NOMO-1 treated with DMSO at 0.1 percent for 48 hours (cell line): Measurements from ENCODE around the gene KCNMA1.

Experiments
- DNase-seq: peaks from one replicate; lab custom pipeline; 2025; ENCODE audit not compliant: unreplicated experiment; lab: John Stamatoyannopoulos, UW

KCNMA1 gene

GRCh38 chr10:77563638-77564270 lies 73.9 kb downstream of the KCNMA1 start:
- DNase-seq, result no peak

GRCh38 chr10:77562742-77563141 lies 74.9 kb downstream of the KCNMA1 start:
- DNase-seq, result peak; percentile 40

DNA sequence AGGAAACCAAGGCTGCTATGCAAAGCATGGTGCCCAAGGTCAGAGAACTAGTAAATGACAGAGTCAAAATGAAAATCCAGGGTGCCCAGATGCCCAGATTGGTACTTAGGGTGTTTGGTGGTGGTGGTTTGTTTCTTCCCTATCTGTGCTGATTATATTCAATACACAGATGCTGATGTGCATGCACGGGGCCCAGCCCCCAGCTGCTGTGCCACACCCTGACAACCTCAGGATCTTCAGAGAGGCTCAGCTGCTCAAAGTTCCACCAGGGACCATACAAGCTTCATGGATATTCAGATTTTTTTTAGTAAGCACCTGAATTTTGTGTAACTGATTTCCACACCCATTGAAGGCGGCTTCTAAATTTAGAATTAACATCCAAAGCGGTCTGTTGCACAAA lies 75.6 kb downstream of the KCNMA1 start:
- no peak for DNase-seq

GRCh38 chr10:77560471-77560870 lies 77.1 kb downstream of the KCNMA1 start:
- DNase-seq, result no peak

DNA sequence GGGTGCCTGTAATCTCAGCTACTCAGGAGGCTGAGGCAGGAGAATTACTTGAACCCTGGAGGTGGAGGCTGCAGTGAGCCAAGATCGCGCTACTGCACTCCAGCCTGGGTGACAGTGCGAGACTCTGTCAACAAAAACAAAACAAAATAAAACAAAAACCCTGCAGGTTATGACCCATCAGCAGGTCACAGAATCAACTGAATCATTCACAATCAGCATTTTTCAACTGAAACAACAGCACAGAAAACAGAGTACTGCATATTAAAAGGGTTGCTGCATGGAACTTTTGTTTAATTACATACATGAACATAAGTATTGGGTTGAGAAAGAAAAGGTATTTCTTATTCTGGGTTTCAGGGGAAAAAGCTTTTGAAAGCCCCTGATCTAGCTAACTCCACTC lies 77.6 kb downstream of the KCNMA1 start:
- DNase-seq, result no peak

- no peak for DNase-seq
Observed at GRCh38 chr10:77556990-77557601, 80.5 kb downstream of the KCNMA1 start.

DNA sequence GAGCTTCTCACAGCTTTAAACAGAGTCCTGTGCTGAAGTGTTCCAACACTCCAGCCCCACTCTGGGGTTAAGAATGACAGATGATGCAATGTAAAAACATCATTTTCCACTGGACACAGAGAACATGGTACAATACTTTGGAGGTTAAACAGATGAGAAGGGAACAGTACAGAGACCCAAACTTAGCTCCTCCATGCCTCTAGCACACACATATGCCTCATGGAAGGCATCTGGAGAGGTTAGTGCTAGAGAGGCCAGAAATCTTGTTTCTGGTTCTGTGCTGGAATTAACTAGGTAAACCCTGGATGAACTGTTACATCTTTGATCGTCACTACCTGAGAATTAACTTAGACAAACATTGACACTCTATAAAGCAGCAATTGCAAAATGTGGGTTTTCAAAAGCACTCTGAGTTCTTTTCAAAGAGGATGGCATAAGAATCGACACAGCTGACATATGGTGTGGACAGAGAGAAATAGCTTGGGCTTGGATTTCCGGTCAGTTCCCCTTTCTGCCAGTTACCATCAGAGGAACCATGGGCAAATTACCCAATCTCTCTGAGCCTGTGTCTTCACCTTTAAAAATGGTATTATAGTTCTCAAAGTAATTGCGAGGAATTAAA lies 81.9 kb downstream of the KCNMA1 start:
- peak; percentile 42 for DNase-seq

- DNase-seq, result peak; percentile 30
Observed at GRCh38 chr10:77554996-77555397, 82.6 kb downstream of the KCNMA1 start.

- DNase-seq, result no peak
Observed at GRCh38 chr10:77553966-77554365, 83.6 kb downstream of the KCNMA1 start.

- no peak for DNase-seq
Observed at GRCh38 chr10:77553311-77553710, 84.3 kb downstream of the KCNMA1 start.

DNA sequence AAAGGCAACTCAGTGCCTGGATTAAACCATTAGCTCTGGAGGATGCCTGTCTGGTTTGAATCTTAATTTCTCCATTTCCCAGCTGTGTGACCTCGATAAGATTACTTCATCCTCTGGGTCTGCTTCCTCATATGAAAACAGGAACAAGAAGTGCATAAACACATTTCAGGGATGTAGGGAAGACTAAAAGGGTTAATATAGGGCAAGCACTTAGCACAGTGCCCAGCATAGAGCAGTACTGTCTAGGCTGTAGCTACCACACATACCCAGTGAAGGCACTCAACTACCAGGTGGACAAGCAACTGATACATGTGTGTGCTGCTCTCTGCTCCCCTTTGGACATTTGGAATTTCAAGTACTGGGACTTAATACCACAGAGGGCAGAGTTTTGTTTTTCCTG lies 85.4 kb downstream of the KCNMA1 start:
- DNase-seq, result peak; percentile 21

- DNase-seq, result no peak
Observed at GRCh38 chr10:77550378-77550777, 87.2 kb downstream of the KCNMA1 start.

DNA sequence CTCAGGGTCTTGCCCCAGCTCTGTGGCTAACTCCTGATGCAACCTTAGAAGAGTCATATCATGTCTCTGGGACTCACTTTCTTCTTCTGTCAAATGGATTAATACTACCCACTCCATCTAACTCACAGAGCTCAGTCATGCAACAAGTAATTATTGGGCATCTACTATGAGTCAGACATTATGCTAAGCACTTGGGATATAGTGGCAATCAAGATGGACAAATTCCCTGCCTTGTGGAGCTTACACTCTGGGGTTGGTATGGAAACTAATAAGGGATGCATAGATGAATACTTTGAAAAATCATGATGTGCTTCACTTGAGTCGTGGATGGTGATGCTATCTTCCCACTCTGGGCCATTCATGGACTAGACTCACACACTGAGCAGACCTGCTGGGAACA lies 88.9 kb downstream of the KCNMA1 start:
- no peak for DNase-seq

DNA sequence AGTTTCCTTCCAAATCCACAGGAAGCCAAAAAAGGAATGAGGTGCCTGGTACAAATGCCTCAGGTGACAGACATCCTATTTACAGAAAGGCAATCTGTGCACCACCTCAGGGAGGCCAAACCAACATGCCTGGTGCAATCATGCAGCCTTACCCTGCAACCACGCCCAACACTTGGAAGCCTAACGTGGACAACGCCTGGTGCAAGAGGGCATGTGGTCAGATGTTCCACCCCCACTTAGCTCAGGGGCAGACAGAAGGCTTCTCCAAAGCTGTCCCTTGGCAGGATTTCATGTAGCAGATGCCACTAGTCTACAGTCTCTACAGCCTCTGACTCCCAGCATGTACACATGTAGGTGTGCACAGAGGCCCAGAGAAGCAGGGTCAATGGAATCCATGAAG lies 89.5 kb downstream of the KCNMA1 start:
- no peak for DNase-seq

GRCh38 chr10:77547307-77548050 lies 90.1 kb downstream of the KCNMA1 start:
- DNase-seq, result no peak

- DNase-seq, result no peak
Observed at GRCh38 chr10:77546042-77546441, 91.6 kb downstream of the KCNMA1 start.

- DNase-seq, result no peak
Observed at GRCh38 chr10:77545585-77545984, 92.0 kb downstream of the KCNMA1 start.

DNA sequence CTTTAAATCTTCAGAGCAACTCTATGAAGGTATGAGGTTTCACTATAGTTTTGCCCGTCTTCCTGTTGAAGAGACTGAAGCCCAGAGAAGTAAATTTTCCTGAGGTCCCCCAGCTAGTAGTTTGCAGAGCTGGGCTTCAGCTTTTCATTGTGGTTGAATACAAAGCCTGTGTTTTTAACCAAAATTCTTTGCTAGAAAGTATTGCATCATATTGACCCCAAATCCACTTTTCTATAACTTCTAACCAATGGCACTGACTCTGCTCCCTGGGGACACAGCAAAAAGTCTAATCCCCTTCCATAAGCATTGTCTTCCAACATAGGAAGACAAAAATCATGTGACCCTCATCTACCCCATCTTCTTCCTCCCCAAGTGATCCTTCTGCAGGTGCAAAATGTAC lies 93.0 kb downstream of the KCNMA1 start:
- no peak for DNase-seq

DNA sequence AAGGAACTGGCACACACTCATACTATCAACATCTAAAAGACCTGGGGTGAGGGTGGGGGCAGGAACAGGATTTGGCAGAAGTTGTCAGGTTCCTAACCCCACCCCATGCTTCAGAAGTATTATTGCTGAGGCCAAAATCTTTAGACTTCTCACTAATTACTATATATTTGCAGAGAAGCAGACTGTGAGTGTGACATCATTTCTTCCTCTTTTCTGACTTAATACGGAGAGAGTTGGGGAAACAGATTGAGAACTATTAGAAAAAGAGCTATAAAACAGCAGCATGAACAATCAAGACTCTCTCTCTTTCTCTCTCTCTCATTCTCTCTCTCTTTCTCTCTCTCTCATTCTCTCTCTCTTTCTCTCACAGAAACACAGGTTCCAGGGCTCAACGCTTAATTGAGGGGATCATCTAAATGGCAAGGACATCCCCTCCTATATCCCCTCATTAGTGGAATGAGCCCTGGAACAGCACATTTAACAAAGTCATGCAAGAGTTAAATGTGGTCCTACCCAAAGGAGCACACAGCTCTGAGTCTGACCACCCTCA lies 94.8 kb downstream of the KCNMA1 start:
- peak; percentile 34 for DNase-seq

DNA sequence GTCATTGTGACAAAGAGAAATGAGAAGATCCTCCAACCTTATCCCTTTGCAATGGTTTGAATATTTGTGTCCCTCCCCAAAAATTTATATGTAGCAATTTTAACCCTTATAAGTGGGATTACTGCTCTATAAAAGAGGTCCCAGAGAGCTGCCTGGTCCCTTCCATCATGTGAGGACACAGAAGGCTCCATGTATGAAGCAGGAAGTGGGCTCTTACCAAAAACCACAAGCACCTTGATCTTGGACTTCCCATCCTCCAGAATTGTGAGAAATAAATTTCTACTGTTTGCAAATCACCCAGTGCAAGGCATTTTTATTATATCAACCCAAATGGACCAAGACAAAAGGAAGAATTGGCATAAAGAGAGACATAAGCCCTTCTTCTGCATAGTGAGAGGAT lies 95.7 kb downstream of the KCNMA1 start:
- DNase-seq, result no peak

GRCh38 chr10:77541247-77541646 lies 96.4 kb downstream of the KCNMA1 start:
- DNase-seq, result peak; percentile 33
